Hepatocyte (in vitro differentiated cells): ENCODE measurements around the gene MED29. TPM values are rescaled to one million over a fixed set of nuclear protein-coding genes. Genes with fewer than 3 reads are reported as not detected.
A peak's percentile ranks its signal among the peaks of the same experiment; 100 is the strongest.

Experiments
- DNase-seq: peaks from one replicate; pipeline ENCODE4 v3.0.0-alpha.2; 2016; ENCODE audit warnings: low spot score
- H2AFZ ChIP-seq: fragments of 200-600 bp; sonication (generic); 2 replicates; pipeline ENCODE4 v1.6.0; 2016; ENCODE audit warnings: antibody characterized with exemption, mild to moderate bottlenecking
- H3K27ac ChIP-seq: fragments of 200-600 bp; sonication (generic); 2 replicates; pipeline ENCODE4 v1.5.1; 2016; ENCODE audit warnings: mild to moderate bottlenecking
- H3K27me3 ChIP-seq: fragments of 200-600 bp; sonication (generic); 2 replicates; pipeline ENCODE4 v1.6.1; 2016
- H3K36me3 ChIP-seq: fragments of 200-600 bp; sonication (generic); replicated peaks from 2 replicates; pipeline ENCODE4 v1.5.1; 2016; ENCODE audit warnings: low read depth; ENCODE audit not compliant: insufficient read depth
- H3K4me1 ChIP-seq: fragments of 200-600 bp; sonication (generic); 2 replicates; pipeline ENCODE4 v1.5.1; 2016; ENCODE audit warnings: mild to moderate bottlenecking, moderate library complexity; ENCODE audit not compliant: insufficient read depth
- H3K4me2 ChIP-seq: fragments of 200-600 bp; sonication (generic); 2 replicates; pipeline ENCODE4 v1.6.0; 2016
- H3K4me3 ChIP-seq: fragments of 200-600 bp; sonication (generic); 2 replicates; pipeline ENCODE4 v1.5.1; 2016; ENCODE audit warnings: mild to moderate bottlenecking
- H3K79me2 ChIP-seq: fragments of 200-600 bp; sonication (generic); 2 replicates; pipeline ENCODE4 v1.6.0; 2017; ENCODE audit warnings: mild to moderate bottlenecking
- H3K9me2 ChIP-seq: fragments of 200-600 bp; sonication (generic); replicated peaks from 2 replicates; pipeline ENCODE4 v1.6.0; 2017; ENCODE audit warnings: mild to moderate bottlenecking; ENCODE audit not compliant: insufficient read depth
- H3K9me3 ChIP-seq: fragments of 200-600 bp; sonication (generic); 2 replicates; pipeline ENCODE4 v1.5.1; 2016; ENCODE audit warnings: low read depth, mild to moderate bottlenecking
- H4K20me1 ChIP-seq: fragments of 200-600 bp; sonication (generic); 2 replicates; pipeline ENCODE4 v1.6.0; 2016; ENCODE audit warnings: mild to moderate bottlenecking; ENCODE audit not compliant: insufficient read depth, poor library complexity, severe bottlenecking
- CTCF ChIP-seq: fragments of 200-600 bp; sonication (generic); IDR thresholded peaks from 2 replicates; pipeline ENCODE4 v1.5.1; 2016; ENCODE audit warnings: antibody characterized with exemption, mild to moderate bottlenecking; ENCODE audit not compliant: poor library complexity
- EZH2 ChIP-seq: fragments of 200-600 bp; sonication (generic); IDR thresholded peaks from 2 replicates; pipeline ENCODE4 v1.6.1; 2016; ENCODE audit warnings: antibody characterized with exemption, mild to moderate bottlenecking, borderline replicate concordance
- EZH2phosphoT487 ChIP-seq: fragments of 200-600 bp; sonication (generic); IDR thresholded peaks from one replicate; pipeline ENCODE4 v1.6.1; 2018; ENCODE audit warnings: antibody characterized with exemption, mild to moderate bottlenecking, low read depth, moderate library complexity; ENCODE audit not compliant: unreplicated experiment, severe bottlenecking
- WGBS: methylation state at CpG from one replicate; pipeline ENCODE4 v1.1.6; 2016; ENCODE audit warnings: low lambda C conversion rate; ENCODE audit errors: missing lambda C conversion rate; 5-methylcytosine and 5-hydroxymethylcytosine counted together
- polyA plus RNA-seq: library from polyadenylated mRNA; unstranded; fragments of >200 nt; fragmentation: Nextera tagmentation; extraction: Ambion mirVana; gene quantifications from 2 replicates; pipeline ENCODE4 v1.2.1, GENCODE V29; 2016
- total RNA-seq: library from RNA; depleted of rRNA; stranded (reverse); fragments of >200 nt; gene quantifications from 2 replicates; pipeline ENCODE4 v1.2.3, GENCODE V29; 2014

Gene MED29
- total and polyA plus RNA-seq, 2 experiments from 2014 or later, result 18.9 to 38.6 TPM

GRCh38 chr19:39360599-39360998, 30.6 kb upstream of the MED29 start:
- Histone ChIP-seq H3K4me1 (peaks cover 4% of the 10 kb centered on the region), H3K4me2 (no peak overlapping the region), H3K9me3 (no peaks in the 10 kb centered on the region), H2AFZ (no peak overlapping the region), H3K4me3 (no peak overlapping the region), H3K9me2 (no peaks in the 10 kb centered on the region), H3K79me2 (peaks cover 6% of the 10 kb centered on the region), H3K36me3 (peaks cover 3% of the 10 kb centered on the region), H3K27me3 (no peaks in the 10 kb centered on the region), H3K27ac (no peak overlapping the region), H4K20me1 (no peaks in the 10 kb centered on the region)
- no peak for DNase-seq
- TF ChIP-seq EZH2, result no peak
- TF ChIP-seq CTCF, result no peak
- TF ChIP-seq EZH2phosphoT487, result no peak
- WGBS, result 100% methylated on average over 1 of the region's 1 CpG

- Histone ChIP-seq H3K4me2 (no peak overlapping the region), H3K9me3 (no peaks in the 10 kb centered on the region), H3K27me3 (no peaks in the 10 kb centered on the region), H3K36me3 (no peaks in the 10 kb centered on the region), H2AFZ (no peak overlapping the region), H3K79me2 (peaks cover 8% of the 10 kb centered on the region), H3K27ac (peak overlapping the region; percentile 48), H4K20me1 (no peaks in the 10 kb centered on the region), H3K4me1 (peaks cover 4% of the 10 kb centered on the region), H3K9me2 (no peaks in the 10 kb centered on the region), H3K4me3 (no peak overlapping the region)
- 81% methylated on average over 6 of the region's 6 CpGs for WGBS
- TF ChIP-seq CTCF (no peak), EZH2phosphoT487 (no peak), EZH2 (no peak)
- DNase-seq, result no peak
These were observed 28.2 kb upstream of the MED29 start for GRCh38 chr19:39362682-39363657.

DNA sequence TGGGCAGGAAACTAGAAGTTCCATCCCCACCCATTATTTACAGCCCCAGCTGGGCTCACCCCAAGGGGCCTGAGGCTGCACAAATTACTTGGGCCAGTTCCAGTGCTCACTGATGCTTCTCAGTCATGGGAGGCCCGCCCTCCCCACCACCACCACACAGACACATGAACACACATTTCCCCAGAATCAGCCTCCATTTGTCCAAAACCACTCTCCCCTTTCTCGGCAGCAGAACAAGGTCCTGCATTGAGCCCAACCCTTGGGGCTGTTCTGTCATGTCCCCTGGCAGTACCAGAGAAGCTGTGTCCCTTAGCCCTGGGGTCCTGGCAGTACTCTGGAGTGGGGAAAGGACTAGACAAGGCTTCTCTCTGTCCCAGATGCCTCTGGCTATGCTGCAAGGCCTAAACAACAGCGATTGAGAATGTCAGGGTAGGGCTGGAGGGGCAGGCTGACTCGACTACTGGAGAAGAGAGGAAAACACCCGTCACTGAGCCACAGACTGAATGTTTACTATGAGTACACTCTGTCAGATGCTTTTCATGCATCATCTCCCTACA, 27.2 kb upstream of the MED29 start:
- H4K20me1 ChIP-seq, result no peaks in the 10 kb centered on the region
- H2AFZ ChIP-seq, result no peak overlapping the region
- TF ChIP-seq CTCF, result no peak
- no peak for TF ChIP-seq EZH2
- no peak for TF ChIP-seq EZH2phosphoT487
- no peak overlapping the region for H3K4me2 ChIP-seq
- H3K27me3 ChIP-seq, result no peaks in the 10 kb centered on the region
- no peaks in the 10 kb centered on the region for H3K36me3 ChIP-seq
- H3K27ac ChIP-seq, result peak overlapping the region; percentile 66
- peaks cover 4% of the 10 kb centered on the region for H3K4me1 ChIP-seq
- H3K9me3 ChIP-seq, result no peaks in the 10 kb centered on the region
- peaks cover 8% of the 10 kb centered on the region for H3K79me2 ChIP-seq
- DNase-seq, result no peak
- 92% methylated on average over 5 of the region's 5 CpGs for WGBS
- H3K9me2 ChIP-seq, result no peaks in the 10 kb centered on the region
- H3K4me3 ChIP-seq, result no peak overlapping the region
